Hippocampal formation (tissue), 2 donors: ENCODE measurements around the gene CLK4.
"Not testable (repeated sequence)": the region's sequence is repeated elsewhere in the genome, so short reads cannot be mapped to it uniquely, and the experiment has no call there.

ENCODE experiments used
- DNase-seq, 2 donors: peaks; one replicate each; lab custom pipeline; 2025; lab: John Stamatoyannopoulos, UW

The CLK4 gene

GRCh38 chr5:178587763-178588611, 38.9 kb downstream of the CLK4 start:
- DNase-seq, result no peak

GRCh38 chr5:178586396-178586795, 40.5 kb downstream of the CLK4 start:
- DNase-seq, result no peak

- not testable (repeated sequence) for DNase-seq
Observed at GRCh38 chr5:178585421-178585820, 41.4 kb downstream of the CLK4 start.

- no peak for DNase-seq
Observed at GRCh38 chr5:178583279-178583678, 43.6 kb downstream of the CLK4 start.

- DNase-seq, result no peak
Observed at GRCh38 chr5:178582291-178582690, 44.6 kb downstream of the CLK4 start.

- no peak for DNase-seq
Observed at GRCh38 chr5:178581621-178582020, 45.2 kb downstream of the CLK4 start.

GRCh38 chr5:178580271-178580955, 46.4 kb downstream of the CLK4 start:
- DNase-seq, result no peak

GRCh38 chr5:178577944-178578343, 48.9 kb downstream of the CLK4 start:
- DNase-seq, result no peak

GRCh38 chr5:178577376-178577839, 49.4 kb downstream of the CLK4 start:
- DNase-seq, result no peak

GRCh38 chr5:178576591-178577351, 50.1 kb downstream of the CLK4 start:
- no peak for DNase-seq

- no peak for DNase-seq
Observed at GRCh38 chr5:178573216-178573615, 53.6 kb downstream of the CLK4 start.

GRCh38 chr5:178572617-178573016, 54.2 kb downstream of the CLK4 start:
- no peak for DNase-seq

GRCh38 chr5:178569485-178569884, 57.4 kb downstream of the CLK4 start:
- no peak for DNase-seq

GRCh38 chr5:178564811-178565550, 61.9 kb downstream of the CLK4 start:
- DNase-seq, result no peak

GRCh38 chr5:178564397-178564796, 62.5 kb downstream of the CLK4 start:
- DNase-seq, result no peak

GRCh38 chr5:178563621-178564020, 63.2 kb downstream of the CLK4 start:
- DNase-seq, result no peak

GRCh38 chr5:178561746-178562264, 65.0 kb downstream of the CLK4 start:
- no peak for DNase-seq

GRCh38 chr5:178560911-178561310, 65.9 kb downstream of the CLK4 start:
- DNase-seq, result no peak

- DNase-seq, result no peak
Observed at GRCh38 chr5:178557416-178557815, 69.4 kb downstream of the CLK4 start.

- no peak for DNase-seq
Observed at GRCh38 chr5:178555771-178556211, 71.1 kb downstream of the CLK4 start.

GRCh38 chr5:178555005-178555404, 71.8 kb downstream of the CLK4 start:
- DNase-seq, result no peak
